MCF 10A (cell line): ENCODE measurements around the gene KCNAB2. TPM values are rescaled to one million over a fixed set of nuclear protein-coding genes. Genes with fewer than 3 reads are reported as not detected.

ENCODE experiments used
- BruUV-seq: library from RNA; stranded (reverse); fragments of 400-500 nt; replicated peaks from 2 replicates; lab custom pipeline; 2021; lab: Mats Ljungman, UMichigan
- CTCF ChIA-PET: fragments of 300-600 bp; sonication (Branson Sonifier 250); formaldehyde crosslinking; extraction: SDS; loops from one replicate; lab custom pipeline; 2021; ENCODE audit warnings: antibody characterized with exemption, inconsistent platforms; lab: Yijun Ruan, JAX
- POLR2A ChIA-PET: fragments of 300-600, 350-650 bp; sonication (Branson Sonifier 250); formaldehyde crosslinking; extraction: SDS; loops from one replicate; lab custom pipeline; 2020; ENCODE audit warnings: antibody characterized with exemption, inconsistent platforms; lab: Yijun Ruan, JAX
- DNase-seq: peaks from one replicate; pipeline ENCODE4 v3.0.0-alpha.2; 2018; ENCODE audit not compliant: unreplicated experiment
- H3K27ac Mint-ChIP-seq: one replicate; pipeline ENCODE4 v1.8.0; 2022; ENCODE audit warnings: mild to moderate bottlenecking, low read depth, mixed read lengths; ENCODE audit not compliant: unreplicated experiment
- H3K27me3 Mint-ChIP-seq: one replicate; pipeline ENCODE4 v1.8.0; 2022; ENCODE audit warnings: mixed read lengths; ENCODE audit not compliant: insufficient read depth, unreplicated experiment
- H3K36me3 Mint-ChIP-seq: one replicate; pipeline ENCODE4 v1.8.0; 2022; ENCODE audit warnings: mild to moderate bottlenecking, moderate library complexity, mixed read lengths; ENCODE audit not compliant: insufficient read depth, unreplicated experiment
- H3K4me1 Mint-ChIP-seq: one replicate; pipeline ENCODE4 v1.8.0; 2022; ENCODE audit warnings: mixed read lengths; ENCODE audit not compliant: insufficient read depth, unreplicated experiment
- H3K4me3 Mint-ChIP-seq: one replicate; pipeline ENCODE4 v1.8.0; 2022; ENCODE audit warnings: mild to moderate bottlenecking, moderate library complexity, mixed read lengths; ENCODE audit not compliant: unreplicated experiment
- H3K9me3 Mint-ChIP-seq: one replicate; pipeline ENCODE4 v1.8.0; 2022; ENCODE audit warnings: mixed read lengths; ENCODE audit not compliant: unreplicated experiment
- intact Hi-C: fragments of 100-400 bp; cut with micrococcal nuclease; formaldehyde crosslinking; loops from 2 replicates; pipeline ENCODE4 v1.14.1; 2022
- total RNA-seq: library from RNA; stranded (reverse); gene quantifications from 2 replicates; pipeline ENCODE4 v1.2.3, GENCODE V29; 2022
- TF ChIP-seq, protein P1 (sequence below): fragments of 200-600 bp; IDR thresholded peaks from one replicate; pipeline ENCODE4 v1.8.0; 2022; ENCODE audit warnings: antibody characterized with exemption, mild to moderate bottlenecking; ENCODE audit not compliant: unreplicated experiment

Gene KCNAB2
- total RNA-seq, 1 experiment from 2014 or later = 11.8 TPM

DNA sequence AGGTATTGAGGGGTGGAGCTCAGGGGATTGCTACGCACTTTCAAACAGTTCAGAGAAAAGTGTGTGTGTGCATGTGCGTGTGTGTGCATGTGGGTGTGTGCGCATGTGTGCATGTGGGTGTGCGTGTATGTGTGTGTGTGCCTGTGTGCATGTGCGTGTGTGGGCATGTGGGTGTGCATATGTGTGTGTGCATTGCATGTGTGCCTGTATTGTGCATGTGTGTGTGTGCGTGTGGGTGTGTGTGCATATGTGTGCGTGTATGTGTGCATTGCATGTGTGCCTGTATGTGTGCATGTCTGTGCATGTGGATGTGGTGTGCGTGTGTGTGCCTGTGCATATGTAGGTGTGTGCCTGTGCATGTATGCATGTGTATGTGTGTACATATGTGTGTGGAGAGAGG, 12.6 kb upstream of the KCNAB2 start:
- Mint-ChIP-seq H3K27ac (no peak overlapping the region), H3K9me3 (no peaks in the 10 kb centered on the region), H3K27me3 (no peaks in the 10 kb centered on the region), H3K4me3 (no peak overlapping the region), H3K36me3 (peaks cover 11% of the 10 kb centered on the region), H3K4me1 (peaks cover 13% of the 10 kb centered on the region)
- BruUV-seq = no TSS peak
- POLR2A ChIA-PET = no interaction called here
- CTCF ChIA-PET = interaction anchor here (0.6 to 1.9 kb wide), 3 partner anchors 10 to 16 kb away, joined by 3 to 6 read pairs (median 3); no protein-coding TSS in a partner anchor
- intact Hi-C loops = no loop called here
- TF ChIP-seq, protein P1, sequence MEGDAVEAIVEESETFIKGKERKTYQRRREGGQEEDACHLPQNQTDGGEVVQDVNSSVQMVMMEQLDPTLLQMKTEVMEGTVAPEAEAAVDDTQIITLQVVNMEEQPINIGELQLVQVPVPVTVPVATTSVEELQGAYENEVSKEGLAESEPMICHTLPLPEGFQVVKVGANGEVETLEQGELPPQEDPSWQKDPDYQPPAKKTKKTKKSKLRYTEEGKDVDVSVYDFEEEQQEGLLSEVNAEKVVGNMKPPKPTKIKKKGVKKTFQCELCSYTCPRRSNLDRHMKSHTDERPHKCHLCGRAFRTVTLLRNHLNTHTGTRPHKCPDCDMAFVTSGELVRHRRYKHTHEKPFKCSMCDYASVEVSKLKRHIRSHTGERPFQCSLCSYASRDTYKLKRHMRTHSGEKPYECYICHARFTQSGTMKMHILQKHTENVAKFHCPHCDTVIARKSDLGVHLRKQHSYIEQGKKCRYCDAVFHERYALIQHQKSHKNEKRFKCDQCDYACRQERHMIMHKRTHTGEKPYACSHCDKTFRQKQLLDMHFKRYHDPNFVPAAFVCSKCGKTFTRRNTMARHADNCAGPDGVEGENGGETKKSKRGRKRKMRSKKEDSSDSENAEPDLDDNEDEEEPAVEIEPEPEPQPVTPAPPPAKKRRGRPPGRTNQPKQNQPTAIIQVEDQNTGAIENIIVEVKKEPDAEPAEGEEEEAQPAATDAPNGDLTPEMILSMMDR = no peak
- no peak for DNase-seq

DNA sequence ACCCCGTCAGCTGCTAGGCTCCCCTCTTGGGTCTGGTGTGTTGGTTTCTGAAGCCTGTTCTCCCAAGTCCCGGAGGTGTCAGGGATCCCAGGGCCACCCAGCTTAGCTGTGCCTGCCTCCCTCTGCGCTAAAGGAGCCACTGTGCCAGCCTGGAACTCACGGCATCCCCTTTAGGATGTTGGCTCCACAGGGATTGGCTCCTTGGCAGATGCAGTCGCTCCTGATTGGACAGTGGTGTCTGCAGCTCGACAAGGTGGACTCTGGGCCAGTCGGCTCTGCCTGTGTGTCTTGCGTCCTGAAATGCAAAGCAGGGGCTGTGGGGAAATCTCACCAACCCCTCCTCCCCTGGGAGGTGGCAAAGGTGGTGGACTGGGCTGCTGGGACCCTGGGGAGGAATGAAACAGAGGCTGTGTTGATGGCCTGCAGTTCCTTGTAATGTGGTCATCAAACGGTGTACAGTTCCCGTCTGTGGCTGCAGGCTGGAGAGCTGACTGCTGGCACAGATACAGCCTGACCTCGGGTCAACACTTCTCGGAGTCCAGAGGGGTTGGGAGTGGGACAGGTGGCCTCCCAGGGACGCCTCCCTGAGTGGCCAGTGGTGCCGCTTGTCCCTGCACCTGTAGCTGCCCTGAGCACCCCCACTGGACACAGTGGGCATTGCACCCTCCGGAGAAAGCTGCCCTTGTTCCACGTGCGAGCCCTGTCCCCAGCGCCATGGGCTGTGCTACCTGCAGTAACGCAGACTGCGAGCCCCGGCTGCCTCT, 11.5 kb upstream of the KCNAB2 start:
- peak; percentile 27 for DNase-seq
- H3K4me3 Mint-ChIP-seq = no peak overlapping the region

DNA sequence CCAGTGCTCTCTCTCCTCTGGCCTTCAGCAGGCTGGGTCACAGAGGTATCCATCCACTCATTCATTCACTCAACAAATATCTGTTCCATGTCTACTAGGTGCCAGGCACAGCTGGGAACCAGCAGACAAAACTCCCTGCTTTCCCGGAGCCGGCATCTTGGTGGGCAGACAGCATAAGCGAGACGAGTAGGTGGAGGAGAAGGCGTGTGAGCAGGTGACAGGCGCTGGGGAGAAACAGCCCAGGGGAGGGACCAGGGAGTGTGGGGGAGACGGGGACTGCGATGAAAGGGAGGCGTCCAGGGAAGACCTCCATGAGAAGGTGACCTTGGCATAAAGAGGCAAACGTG, 11.0 kb upstream of the KCNAB2 start:
- ChIA-PET POLR2A (interaction anchor here (1.2 kb wide), 1 partner anchor 9 kb away, joined by 6 read pairs; no protein-coding TSS in a partner anchor), CTCF (interaction anchor here (0.7 to 1.3 kb wide), 3 partner anchors 9 to 49 kb away, joined by 3 to 7 read pairs (median 6); no protein-coding TSS in a partner anchor)
- no peaks in the 10 kb centered on the region for H3K9me3 Mint-ChIP-seq
- H3K27ac Mint-ChIP-seq = no peak overlapping the region
- peaks cover 11% of the 10 kb centered on the region for H3K36me3 Mint-ChIP-seq
- DNase-seq = no peak
- H3K27me3 Mint-ChIP-seq = no peaks in the 10 kb centered on the region
- no peak overlapping the region for H3K4me3 Mint-ChIP-seq
- H3K4me1 Mint-ChIP-seq = peaks cover 13% of the 10 kb centered on the region
- no TSS peak for BruUV-seq
- TF ChIP-seq, protein P1 = no peak
- intact Hi-C loops = no loop called here

More for the DNA sequence above, 11.5 kb upstream of the KCNAB2 start:
- BruUV-seq = no TSS peak
- ChIA-PET CTCF (interaction anchor here (0.7 to 1.9 kb wide), 4 partner anchors 9 to 49 kb away, joined by 3 to 7 read pairs (median 4); no protein-coding TSS in a partner anchor), POLR2A (interaction anchor here (1.2 kb wide), 1 partner anchor 8 kb away, joined by 6 read pairs; no protein-coding TSS in a partner anchor)
- Mint-ChIP-seq H3K9me3 (no peaks in the 10 kb centered on the region), H3K27ac (no peak overlapping the region), H3K36me3 (peaks cover 11% of the 10 kb centered on the region), H3K27me3 (no peaks in the 10 kb centered on the region), H3K4me1 (peaks cover 13% of the 10 kb centered on the region)
- intact Hi-C loops = no loop called here
- TF ChIP-seq, protein P1 = peak; percentile 62

DNA sequence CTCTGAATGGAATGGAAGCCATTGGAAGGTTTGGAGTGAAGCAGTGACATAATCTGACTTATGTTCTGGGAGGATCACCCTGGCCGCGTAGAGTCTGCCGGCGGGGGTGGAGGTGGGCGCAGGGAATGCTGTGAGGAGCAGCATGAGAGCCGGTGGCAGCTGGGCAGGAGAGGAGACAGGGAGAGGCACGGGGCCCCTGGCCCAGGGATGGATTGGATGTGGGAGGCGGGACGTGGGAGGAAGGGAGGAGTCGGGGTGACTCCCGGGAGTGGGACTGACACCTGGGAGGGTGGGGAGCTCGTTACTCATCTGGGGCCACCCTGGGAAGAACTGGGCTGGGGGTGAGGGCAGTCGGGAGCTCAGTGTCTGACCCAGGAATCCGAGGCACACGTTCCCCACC, 10.4 kb upstream of the KCNAB2 start:
- Mint-ChIP-seq H3K27ac (no peak overlapping the region), H3K4me1 (peaks cover 12% of the 10 kb centered on the region), H3K27me3 (no peaks in the 10 kb centered on the region), H3K9me3 (no peaks in the 10 kb centered on the region), H3K4me3 (no peak overlapping the region), H3K36me3 (peaks cover 11% of the 10 kb centered on the region)
- intact Hi-C loops = no loop called here
- ChIA-PET CTCF (interaction anchor here (1.3 kb wide), 1 partner anchor 9 kb away, joined by 6 read pairs; no protein-coding TSS in a partner anchor), POLR2A (no interaction called here)
- no peak for DNase-seq
- TF ChIP-seq, protein P1 = no peak
- no TSS peak for BruUV-seq
